Activated naive CD8-positive, alpha-beta T cell treated with anti-CD3 and anti-CD28 coated beads, Interleukin-2, amount 50 U/mL, for 24 hours (primary cell): ENCODE data around the gene ADAP2.
"Not testable (repeated sequence)": the region's sequence is repeated elsewhere in the genome, so short reads cannot be mapped to it uniquely, and the experiment has no call there.

Experiments used
- ATAC-seq: fragments of 150-1000 bp; cut with Tn5 transposase; one replicate; pipeline ENCODE4 v1.10.0; 2021
- DNase-seq: peaks from one replicate; pipeline ENCODE4 v3.0.0; 2021
- H3K27ac Mint-ChIP-seq: one replicate; pipeline ENCODE4 v1.8.0; 2021; ENCODE audit warnings: mild to moderate bottlenecking, mixed read lengths
- H3K27me3 Mint-ChIP-seq: one replicate; pipeline ENCODE4 v1.8.0; 2021; ENCODE audit warnings: mixed read lengths
- H3K36me3 Mint-ChIP-seq: one replicate; pipeline ENCODE4 v1.8.0; 2021; ENCODE audit warnings: low read depth, mixed read lengths
- H3K4me1 Mint-ChIP-seq: one replicate; pipeline ENCODE4 v1.8.0; 2021; ENCODE audit warnings: mixed read lengths
- H3K4me3 Mint-ChIP-seq: one replicate; pipeline ENCODE4 v1.8.0; 2021; ENCODE audit warnings: mild to moderate bottlenecking, moderate library complexity, mixed read lengths
- H3K9me3 Mint-ChIP-seq: one replicate; pipeline ENCODE4 v1.8.0; 2021; ENCODE audit warnings: mixed read lengths

Gene ADAP2

GRCh38 chr17:30970831-30971567, 49.3 kb downstream of the ADAP2 start, which contains the start of gene RNF135:
Gene RNF135 (plus strand): TSS chr17:30971039. CDS start chr17:30971074, 35 bp downstream.
- peak within 1 kb of the TSS; percentile 86 for H3K4me3 Mint-ChIP-seq

GRCh38 chr17:30975042-30975820, 53.5 kb downstream of the ADAP2 start:
- no peak overlapping the region for H3K4me3 Mint-ChIP-seq
- H3K27ac Mint-ChIP-seq, result no peak overlapping the region
- peaks cover 27% of the 10 kb centered on the region for H3K36me3 Mint-ChIP-seq
- peaks cover 25% of the 10 kb centered on the region for H3K4me1 Mint-ChIP-seq
- DNase-seq (no peak), ATAC-seq (no peak)
- peaks cover 4% of the 10 kb centered on the region for H3K9me3 Mint-ChIP-seq
- H3K27me3 Mint-ChIP-seq, result peaks cover 3% of the 10 kb centered on the region

More at GRCh38 chr17:30970831-30971567, 49.3 kb downstream of the ADAP2 start, which contains the start of gene RNF135:
- Mint-ChIP-seq H3K27me3 (peaks cover 15% of the 10 kb centered on the region), H3K4me1 (peaks cover 48% of the 10 kb centered on the region), H3K27ac (peak within 1 kb of the TSS; percentile 89), H3K9me3 (peaks cover 4% of the 10 kb centered on the region), H3K36me3 (peaks cover 23% of the 10 kb centered on the region)
- ATAC-seq (peak; percentile 83), DNase-seq (peak; percentile 66)

- not testable (repeated sequence) for DNase-seq, H3K4me1 Mint-ChIP-seq
Observed at GRCh38 chr17:30979919-30980318, 58.2 kb downstream of the ADAP2 start.

GRCh38 chr17:30981531-30982519, 60.1 kb downstream of the ADAP2 start:
- DNase-seq (no peak), ATAC-seq (no peak)
- no peaks in the 10 kb centered on the region for H3K9me3 Mint-ChIP-seq
- H3K4me1 Mint-ChIP-seq, result peaks cover 4% of the 10 kb centered on the region
- H3K27ac Mint-ChIP-seq, result no peak overlapping the region
- H3K36me3 Mint-ChIP-seq, result peaks cover 3% of the 10 kb centered on the region
- no peaks in the 10 kb centered on the region for H3K27me3 Mint-ChIP-seq
- no peak overlapping the region for H3K4me3 Mint-ChIP-seq

More at GRCh38 chr17:30979919-30980318, 58.2 kb downstream of the ADAP2 start:
- H3K27me3 Mint-ChIP-seq, H3K4me3 Mint-ChIP-seq, ATAC-seq, H3K9me3 Mint-ChIP-seq, H3K27ac Mint-ChIP-seq: not testable (repeated sequence)
- H3K36me3 Mint-ChIP-seq, result peaks cover 12% of the 10 kb centered on the region

- Mint-ChIP-seq H3K4me1 (peaks cover 4% of the 10 kb centered on the region), H3K36me3 (peaks cover 3% of the 10 kb centered on the region), H3K4me3 (no peak overlapping the region), H3K27me3 (no peaks in the 10 kb centered on the region), H3K27ac (no peak overlapping the region), H3K9me3 (no peaks in the 10 kb centered on the region)
- ATAC-seq (no peak), DNase-seq (no peak)
Observed at GRCh38 chr17:30982855-30983254, 61.1 kb downstream of the ADAP2 start.

- DNase-seq (no peak), ATAC-seq (no peak)
- H3K4me1 Mint-ChIP-seq, result no peaks in the 10 kb centered on the region
- peaks cover 7% of the 10 kb centered on the region for H3K36me3 Mint-ChIP-seq
- no peaks in the 10 kb centered on the region for H3K9me3 Mint-ChIP-seq
- no peak overlapping the region for H3K27ac Mint-ChIP-seq
- no peaks in the 10 kb centered on the region for H3K27me3 Mint-ChIP-seq
- no peak overlapping the region for H3K4me3 Mint-ChIP-seq
Observed at GRCh38 chr17:30990458-30990857, 68.7 kb downstream of the ADAP2 start.

- DNase-seq, result no peak
- H3K27ac Mint-ChIP-seq, result no peak overlapping the region
- H3K4me3 Mint-ChIP-seq, result no peak overlapping the region
- peaks cover 8% of the 10 kb centered on the region for H3K36me3 Mint-ChIP-seq
- ATAC-seq, result no peak
- no peaks in the 10 kb centered on the region for H3K27me3 Mint-ChIP-seq
- no peaks in the 10 kb centered on the region for H3K9me3 Mint-ChIP-seq
- no peaks in the 10 kb centered on the region for H3K4me1 Mint-ChIP-seq
Observed at GRCh38 chr17:30992551-30992950, 70.8 kb downstream of the ADAP2 start.

- H3K27me3 Mint-ChIP-seq, result no peaks in the 10 kb centered on the region
- no peak for ATAC-seq
- H3K36me3 Mint-ChIP-seq, result peaks cover 7% of the 10 kb centered on the region
- H3K4me3 Mint-ChIP-seq, result no peak overlapping the region
- H3K27ac Mint-ChIP-seq, result no peak overlapping the region
- no peak for DNase-seq
- H3K4me1 Mint-ChIP-seq, result no peaks in the 10 kb centered on the region
- H3K9me3 Mint-ChIP-seq, result no peaks in the 10 kb centered on the region
Observed at GRCh38 chr17:30995347-30995746, 73.6 kb downstream of the ADAP2 start.

GRCh38 chr17:30996486-30996885, 74.7 kb downstream of the ADAP2 start:
- H3K9me3 Mint-ChIP-seq, result no peaks in the 10 kb centered on the region

GRCh38 chr17:30997270-30997669, 75.5 kb downstream of the ADAP2 start:
- DNase-seq, result no peak
- no peaks in the 10 kb centered on the region for H3K9me3 Mint-ChIP-seq
- H3K27ac Mint-ChIP-seq, result no peak overlapping the region
- peaks cover 7% of the 10 kb centered on the region for H3K36me3 Mint-ChIP-seq
- H3K27me3 Mint-ChIP-seq, result no peaks in the 10 kb centered on the region
- H3K4me3 Mint-ChIP-seq, result no peak overlapping the region
- ATAC-seq, result no peak
- no peaks in the 10 kb centered on the region for H3K4me1 Mint-ChIP-seq

More at GRCh38 chr17:30996486-30996885, 74.7 kb downstream of the ADAP2 start:
- Mint-ChIP-seq H3K27me3 (no peaks in the 10 kb centered on the region), H3K27ac (no peak overlapping the region), H3K36me3 (peaks cover 7% of the 10 kb centered on the region), H3K4me3 (no peak overlapping the region), H3K4me1 (no peaks in the 10 kb centered on the region)
- DNase-seq (no peak), ATAC-seq (no peak)

GRCh38 chr17:30997842-30998241, 76.1 kb downstream of the ADAP2 start:
- H3K27ac Mint-ChIP-seq, result no peak overlapping the region
- no peaks in the 10 kb centered on the region for H3K4me1 Mint-ChIP-seq
- H3K27me3 Mint-ChIP-seq, result no peaks in the 10 kb centered on the region
- H3K36me3 Mint-ChIP-seq, result peaks cover 8% of the 10 kb centered on the region
- DNase-seq, result no peak
- no peaks in the 10 kb centered on the region for H3K9me3 Mint-ChIP-seq
- no peak overlapping the region for H3K4me3 Mint-ChIP-seq
- no peak for ATAC-seq

- Mint-ChIP-seq H3K36me3 (peaks cover 8% of the 10 kb centered on the region), H3K27me3 (no peaks in the 10 kb centered on the region), H3K9me3 (no peaks in the 10 kb centered on the region), H3K27ac (no peak overlapping the region), H3K4me1 (no peaks in the 10 kb centered on the region), H3K4me3 (no peak overlapping the region)
- ATAC-seq (no peak), DNase-seq (no peak)
Observed at GRCh38 chr17:31002047-31002446, 80.3 kb downstream of the ADAP2 start.

GRCh38 chr17:31003225-31003866, 81.6 kb downstream of the ADAP2 start:
- H3K27ac Mint-ChIP-seq, result no peak overlapping the region

GRCh38 chr17:31004160-31004559, 82.4 kb downstream of the ADAP2 start:
- no peak overlapping the region for H3K4me3 Mint-ChIP-seq
- H3K27me3 Mint-ChIP-seq, result peaks cover 13% of the 10 kb centered on the region
- H3K4me1 Mint-ChIP-seq, result peaks cover 12% of the 10 kb centered on the region
- DNase-seq, result no peak
- peaks cover 4% of the 10 kb centered on the region for H3K36me3 Mint-ChIP-seq
- H3K9me3 Mint-ChIP-seq, result no peaks in the 10 kb centered on the region
- no peak overlapping the region for H3K27ac Mint-ChIP-seq
- no peak for ATAC-seq

More at GRCh38 chr17:31003225-31003866, 81.6 kb downstream of the ADAP2 start:
- DNase-seq (no peak), ATAC-seq (no peak)
- peaks cover 9% of the 10 kb centered on the region for H3K27me3 Mint-ChIP-seq
- peaks cover 4% of the 10 kb centered on the region for H3K36me3 Mint-ChIP-seq
- no peak overlapping the region for H3K4me3 Mint-ChIP-seq
- H3K9me3 Mint-ChIP-seq, result no peaks in the 10 kb centered on the region
- peaks cover 7% of the 10 kb centered on the region for H3K4me1 Mint-ChIP-seq
